SK-N-SH treated with all-trans-retinoic acid at 6 μM for 48 hours (cell line): ENCODE results near the gene FNDC3B.

ENCODE experiments used
- ARNTL ChIP-seq: fragments of 450-650 bp; formaldehyde crosslinking; IDR thresholded peaks from 2 replicates; pipeline ENCODE4 v1.5.0; 2020; ENCODE audit warnings: low read depth, mild to moderate bottlenecking, moderate library complexity, borderline replicate concordance
- TF ChIP-seq, protein P1 (sequence below): fragments of 250-450 bp; sonication (Bioruptor Pico); IDR thresholded peaks from 2 replicates; pipeline ENCODE4 v1.8.0; 2020; ENCODE audit warnings: mild to moderate bottlenecking, moderate library complexity, borderline replicate concordance

DNA sequence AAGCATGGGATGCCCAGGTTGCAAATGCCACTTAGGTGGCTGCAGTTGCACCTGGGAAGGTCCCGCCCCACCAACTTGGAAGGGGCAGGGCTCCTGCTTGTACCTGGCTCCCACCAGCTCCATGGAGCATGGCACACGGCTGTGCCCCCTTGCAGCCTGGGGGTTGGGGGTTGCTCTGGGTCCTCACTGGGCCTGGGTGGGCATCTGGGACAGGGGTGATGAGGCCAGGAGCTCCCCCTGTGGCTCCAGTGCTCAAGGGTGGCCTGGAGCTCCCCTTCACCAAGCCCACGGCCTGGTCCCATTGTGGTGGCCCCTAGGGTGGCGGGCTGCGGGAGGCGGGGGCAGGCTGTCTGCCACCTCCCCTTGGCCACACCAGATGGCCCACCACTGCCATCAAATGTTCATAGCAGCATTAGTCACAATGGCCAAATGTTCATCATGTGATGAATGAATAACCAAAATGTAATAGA is 372.1 kb downstream of the FNDC3B start:
- TF ChIP-seq, protein P1, sequence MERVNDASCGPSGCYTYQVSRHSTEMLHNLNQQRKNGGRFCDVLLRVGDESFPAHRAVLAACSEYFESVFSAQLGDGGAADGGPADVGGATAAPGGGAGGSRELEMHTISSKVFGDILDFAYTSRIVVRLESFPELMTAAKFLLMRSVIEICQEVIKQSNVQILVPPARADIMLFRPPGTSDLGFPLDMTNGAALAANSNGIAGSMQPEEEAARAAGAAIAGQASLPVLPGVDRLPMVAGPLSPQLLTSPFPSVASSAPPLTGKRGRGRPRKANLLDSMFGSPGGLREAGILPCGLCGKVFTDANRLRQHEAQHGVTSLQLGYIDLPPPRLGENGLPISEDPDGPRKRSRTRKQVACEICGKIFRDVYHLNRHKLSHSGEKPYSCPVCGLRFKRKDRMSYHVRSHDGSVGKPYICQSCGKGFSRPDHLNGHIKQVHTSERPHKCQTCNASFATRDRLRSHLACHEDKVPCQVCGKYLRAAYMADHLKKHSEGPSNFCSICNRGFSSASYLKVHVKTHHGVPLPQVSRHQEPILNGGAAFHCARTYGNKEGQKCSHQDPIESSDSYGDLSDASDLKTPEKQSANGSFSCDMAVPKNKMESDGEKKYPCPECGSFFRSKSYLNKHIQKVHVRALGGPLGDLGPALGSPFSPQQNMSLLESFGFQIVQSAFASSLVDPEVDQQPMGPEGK (CRISPR knock-in tag) = no peak
- TF ChIP-seq ARNTL = no peak
